H1 (cell line): ENCODE results near the gene ELP4. TPM values are rescaled to one million over a fixed set of nuclear protein-coding genes. Genes with fewer than 3 reads are reported as not detected.

Source experiments
- CTCF ChIA-PET: fragments of 300-600 bp; sonication (Branson Sonifier 250); formaldehyde crosslinking; loops from one replicate; lab custom pipeline; 2021; ENCODE audit not compliant: partially characterized antibody; lab: Charles Lee
- POLR2A ChIA-PET: fragments of 300-600 bp; sonication (Branson Sonifier 250); formaldehyde crosslinking; loops from one replicate; lab custom pipeline; 2021; ENCODE audit warnings: inconsistent platforms; ENCODE audit not compliant: partially characterized antibody; lab: Charles Lee
- DNase-seq, 2 experiments: peaks; one replicate each; pipeline versions ENCODE4 v3.0.0 to v3.0.0-alpha.2; 2010 to 2022; ENCODE audit warnings: low spot score in 2 of 2, low read depth in 1 of 2, mixed read lengths in 1 of 2
- FAIRE-seq: peaks from 2 replicates; lab custom pipeline; 2011; peaks lifted over from hg19 to GRCh38; lab: Jason Lieb, UNC
- H2AFZ ChIP-seq: 2 replicates; pipeline ENCODE4 v1.8.1; 2012; ENCODE audit warnings: low read length, inconsistent platforms
- H2AK5ac ChIP-seq: 2 replicates; pipeline ENCODE4 v1.6.1; 2013; ENCODE audit warnings: low read depth, low read length
- H2BK120ac ChIP-seq: replicated peaks from 2 replicates; pipeline ENCODE3; 2013; ENCODE audit warnings: low read depth, low read length, inconsistent platforms
- H2BK12ac ChIP-seq: 2 replicates; pipeline ENCODE4 v1.6.1; 2013; ENCODE audit warnings: low read depth, low read length
- H2BK15ac ChIP-seq: 2 replicates; pipeline ENCODE4 v1.6.1; 2013; ENCODE audit warnings: low read length
- H2BK20ac ChIP-seq: 2 replicates; pipeline ENCODE4 v1.6.1; 2013; ENCODE audit warnings: low read length
- H2BK5ac ChIP-seq: 2 replicates; pipeline ENCODE4 v1.6.1; 2013; ENCODE audit warnings: low read depth, low read length
- H3K14ac ChIP-seq: 2 replicates; pipeline ENCODE4 v1.6.1; 2013; ENCODE audit warnings: inconsistent platforms; ENCODE audit not compliant: insufficient read length
- H3K18ac ChIP-seq: 2 replicates; pipeline ENCODE4 v1.6.1; 2013; ENCODE audit warnings: low read length; ENCODE audit errors: extremely low read depth
- H3K23ac ChIP-seq: 2 replicates; pipeline ENCODE4 v1.6.1; 2013; ENCODE audit warnings: inconsistent platforms; ENCODE audit not compliant: insufficient read length
- H3K23me2 ChIP-seq: 2 replicates; pipeline ENCODE4 v1.6.1; 2013; ENCODE audit warnings: low read depth, low read length
- H3K27ac ChIP-seq: 2 replicates; pipeline ENCODE4 v1.6.1; 2011; ENCODE audit warnings: low read depth, low read length, inconsistent platforms
- H3K27me3 ChIP-seq, 4 experiments: replicated peaks in 1 of 4; 1 replicate in 1 of 4; 2 replicates in 3 of 4; pipeline versions ENCODE4 v1.6.1 to v1.8.1; 2011 to 2013; ENCODE audit warnings: low read length in 3 of 4, mild to moderate bottlenecking in 3 of 4, inconsistent platforms in 2 of 4, mixed read lengths in 2 of 4, moderate library complexity in 1 of 4; ENCODE audit not compliant: control insufficient read depth in 3 of 4, insufficient read depth in 3 of 4; ENCODE audit errors: extremely low read depth in 1 of 4
- H3K36me3 ChIP-seq, 4 experiments: 2 replicates each; pipeline versions ENCODE4 v1.6.1 to v1.8.1; 2011 to 2013; ENCODE audit warnings: mild to moderate bottlenecking in 4 of 4, low read length in 3 of 4, moderate library complexity in 2 of 4, control low read depth in 1 of 4, inconsistent platforms in 1 of 4; ENCODE audit not compliant: insufficient read depth in 4 of 4, control insufficient read depth in 2 of 4
- H3K4ac ChIP-seq: replicated peaks from 2 replicates; pipeline ENCODE3; 2013; ENCODE audit warnings: low read length, low read depth, mixed read lengths, inconsistent platforms; ENCODE audit not compliant: insufficient read length
- H3K4me1 ChIP-seq, 4 experiments: replicated peaks in 1 of 4; 1 replicate in 1 of 4; 2 replicates in 3 of 4; pipeline versions ENCODE4 v1.6.1 to v1.8.1; 2011 to 2013; ENCODE audit warnings: low read length in 3 of 4, inconsistent platforms in 2 of 4, mixed read lengths in 1 of 4; ENCODE audit not compliant: insufficient read depth in 4 of 4, control insufficient read depth in 3 of 4
- H3K4me2 ChIP-seq, 2 experiments: 2 replicates each; pipeline versions ENCODE4 v1.6.1 to v1.8.1; 2011 to 2013; ENCODE audit warnings: low read depth in 2 of 2, low read length in 2 of 2, control low read depth in 1 of 2, inconsistent platforms in 1 of 2, mild to moderate bottlenecking in 1 of 2; ENCODE audit not compliant: insufficient read depth in 1 of 2
- H3K4me3 ChIP-seq, 4 experiments: fragments of 200-600, 300-600 bp in 1 of 4; sonication (generic), shearing (Covaris generic), sonication (Bioruptor Twin) in 1 of 4; 2 replicates each; pipeline versions ENCODE4 v1.5.1 to v1.8.1; 2011 to 2016; ENCODE audit warnings: low read length in 4 of 4, low read depth in 3 of 4, control low read depth in 2 of 4, inconsistent platforms in 2 of 4, mild to moderate bottlenecking in 2 of 4, mixed read lengths in 1 of 4, moderate library complexity in 1 of 4; ENCODE audit not compliant: insufficient read depth in 2 of 4; ENCODE audit errors: extremely low read depth in 1 of 4
- H3K56ac ChIP-seq: replicated peaks from 2 replicates; pipeline ENCODE3; 2013; ENCODE audit warnings: low read depth, mild to moderate bottlenecking, mixed read lengths, low read length, inconsistent platforms; ENCODE audit not compliant: insufficient read length
- H3K79me1 ChIP-seq: 2 replicates; pipeline ENCODE4 v1.6.1; 2013; ENCODE audit warnings: low read depth, low read length, control low read depth
- H3K79me2 ChIP-seq, 2 experiments: 2 replicates each; pipeline versions ENCODE4 v1.6.1 to v1.8.1; 2012 to 2013; ENCODE audit warnings: low read length in 2 of 2, mild to moderate bottlenecking in 2 of 2, inconsistent platforms in 1 of 2; ENCODE audit not compliant: insufficient read depth in 2 of 2, control insufficient read depth in 1 of 2
- H3K9ac ChIP-seq, 4 experiments: replicated peaks in 1 of 4; 1 replicate in 1 of 4; 2 replicates in 3 of 4; pipeline versions ENCODE4 v1.6.1 to v1.8.1; 2011 to 2013; ENCODE audit warnings: low read depth in 3 of 4, low read length in 3 of 4, control low read depth in 2 of 4, mild to moderate bottlenecking in 2 of 4, moderate library complexity in 2 of 4, inconsistent platforms in 1 of 4; ENCODE audit errors: extremely low read depth in 1 of 4
- H3K9me3 ChIP-seq, 2 experiments: 2 replicates each; pipeline versions ENCODE4 v1.6.1 to v1.8.1; 2012 to 2013; ENCODE audit warnings: mild to moderate bottlenecking in 2 of 2, moderate library complexity in 2 of 2, control low read depth in 1 of 2, inconsistent platforms in 1 of 2, low read depth in 1 of 2, low read length in 1 of 2, mixed read lengths in 1 of 2; ENCODE audit not compliant: insufficient read depth in 2 of 2
- H4K20me1 ChIP-seq, 2 experiments: replicated peaks in 1 of 2; 2 replicates each; pipeline versions ENCODE3 to v1.8.1; 2011 to 2013; ENCODE audit warnings: inconsistent platforms in 2 of 2, low read length in 2 of 2, mild to moderate bottlenecking in 1 of 2; ENCODE audit not compliant: insufficient read depth in 2 of 2, control insufficient read depth in 1 of 2
- H4K5ac ChIP-seq: 2 replicates; pipeline ENCODE4 v1.6.1; 2013; ENCODE audit warnings: low read length, low read depth, mixed read lengths, inconsistent platforms; ENCODE audit not compliant: insufficient read length
- H4K8ac ChIP-seq: 2 replicates; pipeline ENCODE4 v1.8.0; 2013; ENCODE audit warnings: mild to moderate bottlenecking, moderate library complexity, low read length, inconsistent platforms; ENCODE audit not compliant: insufficient read depth; ENCODE audit errors: extremely low read depth
- H4K91ac ChIP-seq: replicated peaks from 2 replicates; pipeline ENCODE3; 2013; ENCODE audit warnings: low read length, mixed read lengths, inconsistent platforms; ENCODE audit not compliant: insufficient read length
- EZH2 ChIP-seq: fragments of 200-600 bp; sonication (generic); IDR thresholded peaks from 2 replicates; pipeline ENCODE4 v1.7.1; 2012; ENCODE audit warnings: low read depth, mild to moderate bottlenecking, moderate library complexity, low read length, inconsistent platforms; ENCODE audit not compliant: severe bottlenecking
- SUZ12 ChIP-seq: fragments of 200-600 bp; sonication (generic); IDR thresholded peaks from 2 replicates; pipeline ENCODE4 v1.6.1; 2012; ENCODE audit warnings: mild to moderate bottlenecking, inconsistent platforms, low read length, moderate library complexity, mixed read lengths
- WGBS, 2 experiments: shearing (Covaris generic) in 1 of 2; methylation state at CpG; one replicate each; pipeline versions ENCODE4 v1.1.6 to v1.1.7; 2013 to 2015; ENCODE audit warnings: low lambda C conversion rate in 2 of 2, mixed read lengths in 2 of 2, inconsistent platforms in 1 of 2, low coverage in 1 of 2, missing lambda C conversion rate in 1 of 2; ENCODE audit not compliant: insufficient replicate concordance in 2 of 2, insufficient coverage in 1 of 2, insufficient read length in 1 of 2; ENCODE audit errors: extremely low coverage in 1 of 2, missing lambda C conversion rate in 1 of 2; 5-methylcytosine and 5-hydroxymethylcytosine counted together
- polyA plus RNA-seq, 7 experiments: library from polyadenylated mRNA; depleted of rRNA in 3 of 7; stranded (reverse) in 5 of 7; unstranded in 2 of 7; fragments of >200 nt in 5 of 7; fragments of 200-250 nt in 2 of 7; gene quantifications; 1 replicate in 5 of 7; 2 replicates in 1 of 7; 4 replicates in 1 of 7; pipeline versions ENCODE4 v1.2.1 to v1.2.3, GENCODE V29; 2011 to 2013; ENCODE audit warnings: missing spikeins in 2 of 7, mixed read lengths in 2 of 7
- total RNA-seq: library from RNA; stranded (reverse); fragmentation: NEBNext Ultra II Directional; extraction: Animal tissue kit (Norgen Biotek cat#: 25700); gene quantifications from 2 replicates; pipeline ENCODE4 v1.2.1, GENCODE V29; 2021

The ELP4 gene
- total and polyA plus RNA-seq, 2 of the 8 experiments (the other 6 are each of a cell fraction or from before 2014, with no cell fraction given), result 14.0 to 18.6 TPM

- H3K4me1 ChIP-seq, result peaks cover 24 to 66% (median 45%) of the 10 kb centered on the region in 4 experiments
- peak overlapping the region; percentile 94 for H3K18ac ChIP-seq
- peak overlapping the region in 1 of 4 experiments; percentile 58; a peak in 1 of 8 replicates for H3K4me3 ChIP-seq
- H4K5ac ChIP-seq, result no peak overlapping the region
- no peaks in the 10 kb centered on the region for H3K9me3 ChIP-seq
- H3K23me2 ChIP-seq, result peaks cover 16% of the 10 kb centered on the region; the same call in 1 of the 2 replicates
- 0 out of 2 replicates have a peak overlapping the region, but pooled peaks have one; percentile 23 for H2AFZ ChIP-seq
- H3K9ac ChIP-seq, result no peak overlapping the region
- H3K56ac ChIP-seq, result no peak overlapping the region
- no peak overlapping the region for H3K14ac ChIP-seq
- no peaks in the 10 kb centered on the region for H3K79me2 ChIP-seq
- H3K27ac ChIP-seq, result no peak overlapping the region
- peak overlapping the region; percentile 90; the same call in 1 of the 2 replicates for H2BK5ac ChIP-seq
- peak overlapping the region; percentile 98 for H2BK20ac ChIP-seq
- peak overlapping the region; percentile 77 for H4K91ac ChIP-seq
- no peak overlapping the region for H4K8ac ChIP-seq
- DNase-seq (no peak), FAIRE-seq (peak; percentile 48)
- peaks cover 0 to 8% of the 10 kb centered on the region in 2 experiments for H4K20me1 ChIP-seq
- peak overlapping the region; percentile 47; the same call in 1 of the 2 replicates for H2BK15ac ChIP-seq
- no peak overlapping the region for H3K23ac ChIP-seq
- H3K27me3 ChIP-seq, result peaks cover 65 to 99% (median 93%) of the 10 kb centered on the region in 4 experiments
- H2BK12ac ChIP-seq, result peak overlapping the region; percentile 83; the same call in 1 of the 2 replicates
- WGBS, 2 experiments, result 24% methylated on average over 14 of the region's 14 CpGs; no CpG with 5 or more reads in 1 of the 2 experiments
- no peak overlapping the region for H3K4ac ChIP-seq
- H2BK120ac ChIP-seq, result peak overlapping the region; percentile 35
- H3K4me2 ChIP-seq, result peak overlapping the region; percentile 65 to 68
- ChIA-PET CTCF (interaction anchor here (0.9 to 11.4 kb wide), 11 partner anchors 12 to 193 kb away, joined by 3 to 88 read pairs (median 6); no protein-coding TSS in a partner anchor), POLR2A (interaction anchor here (0.7 to 4.1 kb wide), 5 partner anchors 10 to 53 kb away, joined by 4 to 18 read pairs (median 9); partner anchors contain the start of gene PAX6)
- no peaks in the 10 kb centered on the region for H3K79me1 ChIP-seq
- H3K36me3 ChIP-seq, result no peaks in the 10 kb centered on the region; a peak in 1 of 8 replicates
- 0 out of 2 replicates have a peak overlapping the region, but pooled peaks have one; percentile 18 for H2AK5ac ChIP-seq
- peak; percentile 65 for TF ChIP-seq EZH2
- TF ChIP-seq SUZ12, result peak; percentile 52
Observed at GRCh38 chr11:31822927-31823643, 313.5 kb downstream of the ELP4 start.
